Right atrium auricular region (tissue), 2 donors: ENCODE measurements around the gene HBG2. TPM values are rescaled to one million over a fixed set of nuclear protein-coding genes. Genes with fewer than 3 reads are reported as not detected.

Source experiments
- DNase-seq: peaks from one replicate; pipeline ENCODE4 v3.0.0-alpha.2; 2019; ENCODE audit warnings: low spot score
- H3K27ac ChIP-seq, 2 donors: fragments of 200-600 bp; sonication (generic); 1 replicate in 1 of 2; 2 replicates in 1 of 2; pipeline ENCODE4 v1.5.1; 2016 to 2019
- H3K27me3 ChIP-seq, 2 donors: fragments of 200-600 bp; sonication (generic); one replicate each; pipeline versions ENCODE4 v1.5.1 to v1.6.0; 2017 to 2019
- H3K36me3 ChIP-seq: fragments of 200-600 bp; sonication (generic); one replicate; pipeline ENCODE4 v1.5.1; 2016
- H3K4me1 ChIP-seq, 2 donors: fragments of 200-600 bp; sonication (generic); one replicate each; pipeline versions ENCODE4 v1.5.1 to v1.6.0; 2017 to 2019
- H3K4me3 ChIP-seq, 2 donors: fragments of 200-600 bp; sonication (generic); 1 replicate in 1 of 2; 2 replicates in 1 of 2; pipeline ENCODE4 v1.5.1; 2017 to 2019; ENCODE audit warnings: mild to moderate bottlenecking in 1 of 2, moderate library complexity in 1 of 2
- H3K9me3 ChIP-seq, 2 donors: fragments of 200-600 bp; sonication (generic); one replicate each; pipeline ENCODE4 v1.5.1; 2019
- total RNA-seq, 2 donors: library from RNA; depleted of rRNA; stranded (reverse); fragments of >200 nt; gene quantifications; one replicate each; pipeline ENCODE4 v1.1.0, GENCODE V29; 2016
- TF ChIP-seq, protein P1 (sequence below), 2 donors: fragments of 200-600 bp; sonication (generic); IDR thresholded peaks; one replicate each; pipeline ENCODE4 v1.5.1; 2019; ENCODE audit warnings: antibody characterized with exemption in 2 of 2

Gene HBG2
- total RNA-seq, 2 donors from 2014 or later, result 0.90 TPM; not detected in 1

DNA sequence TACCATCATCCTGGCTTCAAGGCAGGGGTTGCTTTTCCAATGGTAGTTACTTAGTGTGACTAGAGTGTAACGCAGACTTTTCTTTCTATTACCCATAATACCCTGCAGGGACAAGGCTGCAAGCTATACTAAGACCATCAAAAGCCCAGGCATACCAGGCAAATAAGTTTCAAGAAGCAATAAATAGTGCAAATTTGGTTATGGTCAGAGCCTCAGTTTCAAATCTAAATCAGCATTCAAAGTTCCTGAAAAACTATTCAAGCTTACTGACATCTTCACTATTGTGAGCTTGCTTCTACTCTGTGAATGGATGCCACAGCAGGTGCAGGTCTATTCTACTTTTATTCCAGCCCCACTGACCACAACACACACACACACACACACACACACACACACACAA, 25.2 kb downstream of the HBG2 start:
- no peaks in the 10 kb centered on the region for H3K9me3 ChIP-seq
- DNase-seq, result no peak

DNA sequence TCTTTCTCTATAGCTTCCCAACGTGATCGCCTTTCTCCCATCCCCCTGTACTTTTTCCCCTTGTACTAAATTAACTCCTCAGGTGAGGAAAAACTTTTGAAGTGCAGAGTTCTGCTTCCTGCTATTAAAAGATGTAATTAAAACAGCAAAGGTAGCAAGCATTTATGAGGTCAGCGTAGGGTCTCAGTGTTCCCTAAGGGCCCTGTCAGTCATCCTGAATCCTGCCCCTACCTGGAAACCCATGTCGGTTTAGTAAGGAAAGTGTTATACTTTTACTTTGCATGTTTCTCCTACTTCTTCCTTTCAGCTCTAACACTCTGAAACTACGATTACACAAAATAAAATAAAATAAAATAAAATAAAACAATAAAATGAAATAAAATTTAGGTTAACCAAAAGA, 26.5 kb downstream of the HBG2 start:
- no peak overlapping the region for H3K27ac ChIP-seq
- no peaks in the 10 kb centered on the region for H3K36me3 ChIP-seq
- DNase-seq, result no peak
- H3K4me1 ChIP-seq, result no peaks in the 10 kb centered on the region
- H3K27me3 ChIP-seq, result no peaks in the 10 kb centered on the region
- H3K4me3 ChIP-seq, result no peak overlapping the region
- TF ChIP-seq, protein P1, sequence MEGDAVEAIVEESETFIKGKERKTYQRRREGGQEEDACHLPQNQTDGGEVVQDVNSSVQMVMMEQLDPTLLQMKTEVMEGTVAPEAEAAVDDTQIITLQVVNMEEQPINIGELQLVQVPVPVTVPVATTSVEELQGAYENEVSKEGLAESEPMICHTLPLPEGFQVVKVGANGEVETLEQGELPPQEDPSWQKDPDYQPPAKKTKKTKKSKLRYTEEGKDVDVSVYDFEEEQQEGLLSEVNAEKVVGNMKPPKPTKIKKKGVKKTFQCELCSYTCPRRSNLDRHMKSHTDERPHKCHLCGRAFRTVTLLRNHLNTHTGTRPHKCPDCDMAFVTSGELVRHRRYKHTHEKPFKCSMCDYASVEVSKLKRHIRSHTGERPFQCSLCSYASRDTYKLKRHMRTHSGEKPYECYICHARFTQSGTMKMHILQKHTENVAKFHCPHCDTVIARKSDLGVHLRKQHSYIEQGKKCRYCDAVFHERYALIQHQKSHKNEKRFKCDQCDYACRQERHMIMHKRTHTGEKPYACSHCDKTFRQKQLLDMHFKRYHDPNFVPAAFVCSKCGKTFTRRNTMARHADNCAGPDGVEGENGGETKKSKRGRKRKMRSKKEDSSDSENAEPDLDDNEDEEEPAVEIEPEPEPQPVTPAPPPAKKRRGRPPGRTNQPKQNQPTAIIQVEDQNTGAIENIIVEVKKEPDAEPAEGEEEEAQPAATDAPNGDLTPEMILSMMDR (IDR thresholded peaks at IDR 0.05), result no peak
- H3K9me3 ChIP-seq, result no peaks in the 10 kb centered on the region

More for the DNA sequence above, 25.2 kb downstream of the HBG2 start:
- Histone ChIP-seq H3K27me3 (no peaks in the 10 kb centered on the region), H3K4me1 (no peaks in the 10 kb centered on the region), H3K4me3 (no peak overlapping the region), H3K36me3 (no peaks in the 10 kb centered on the region), H3K27ac (no peak overlapping the region)
- TF ChIP-seq, protein P1 (IDR thresholded peaks at IDR 0.05), result no peak

DNA sequence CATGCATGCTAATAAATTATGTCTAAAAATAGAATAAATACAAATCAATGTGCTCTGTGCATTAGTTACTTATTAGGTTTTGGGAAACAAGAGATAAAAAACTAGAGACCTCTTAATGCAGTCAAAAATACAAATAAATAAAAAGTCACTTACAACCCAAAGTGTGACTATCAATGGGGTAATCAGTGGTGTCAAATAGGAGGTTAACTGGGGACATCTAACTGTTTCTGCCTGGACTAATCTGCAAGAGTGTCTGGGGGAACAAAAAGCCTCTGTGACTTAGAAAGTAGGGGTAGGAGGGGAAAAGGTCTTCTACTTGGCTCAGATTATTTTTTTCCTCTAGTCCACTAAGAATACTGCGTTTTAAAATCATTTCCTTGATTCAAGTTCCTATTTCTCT, 26.9 kb downstream of the HBG2 start:
- Histone ChIP-seq H3K27me3 (no peaks in the 10 kb centered on the region), H3K9me3 (no peaks in the 10 kb centered on the region), H3K4me3 (no peak overlapping the region), H3K36me3 (no peaks in the 10 kb centered on the region), H3K27ac (no peak overlapping the region), H3K4me1 (no peaks in the 10 kb centered on the region)
- TF ChIP-seq, protein P1 (IDR thresholded peaks at IDR 0.05), result no peak
- DNase-seq, result no peak

DNA sequence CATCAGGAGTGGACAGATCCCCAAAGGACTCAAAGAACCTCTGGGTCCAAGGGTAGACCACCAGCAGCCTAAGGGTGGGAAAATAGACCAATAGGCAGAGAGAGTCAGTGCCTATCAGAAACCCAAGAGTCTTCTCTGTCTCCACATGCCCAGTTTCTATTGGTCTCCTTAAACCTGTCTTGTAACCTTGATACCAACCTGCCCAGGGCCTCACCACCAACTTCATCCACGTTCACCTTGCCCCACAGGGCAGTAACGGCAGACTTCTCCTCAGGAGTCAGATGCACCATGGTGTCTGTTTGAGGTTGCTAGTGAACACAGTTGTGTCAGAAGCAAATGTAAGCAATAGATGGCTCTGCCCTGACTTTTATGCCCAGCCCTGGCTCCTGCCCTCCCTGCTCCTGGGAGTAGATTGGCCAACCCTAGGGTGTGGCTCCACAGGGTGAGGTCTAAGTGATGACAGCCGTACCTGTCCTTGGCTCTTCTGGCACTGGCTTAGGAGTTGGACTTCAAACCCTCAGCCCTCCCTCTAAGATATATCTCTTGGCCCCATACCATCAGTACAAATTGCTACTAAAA, 27.8 kb downstream of the HBG2 start, which contains the start of gene HBB:
Gene HBB (minus strand): TSS at position 340 of the 579 bp plus-strand sequence. CDS start 50 bp downstream, at position 290.
- Histone ChIP-seq H3K36me3 (no peaks in the 10 kb centered on the region), H3K27ac (no peak within 1 kb of the TSS), H3K4me3 (no peak within 1 kb of the TSS), H3K27me3 (no peaks in the 10 kb centered on the region), H3K4me1 (no peaks in the 10 kb centered on the region), H3K9me3 (no peaks in the 10 kb centered on the region)
- TF ChIP-seq, protein P1 (IDR thresholded peaks at IDR 0.05), result no peak
- no peak for DNase-seq

DNA sequence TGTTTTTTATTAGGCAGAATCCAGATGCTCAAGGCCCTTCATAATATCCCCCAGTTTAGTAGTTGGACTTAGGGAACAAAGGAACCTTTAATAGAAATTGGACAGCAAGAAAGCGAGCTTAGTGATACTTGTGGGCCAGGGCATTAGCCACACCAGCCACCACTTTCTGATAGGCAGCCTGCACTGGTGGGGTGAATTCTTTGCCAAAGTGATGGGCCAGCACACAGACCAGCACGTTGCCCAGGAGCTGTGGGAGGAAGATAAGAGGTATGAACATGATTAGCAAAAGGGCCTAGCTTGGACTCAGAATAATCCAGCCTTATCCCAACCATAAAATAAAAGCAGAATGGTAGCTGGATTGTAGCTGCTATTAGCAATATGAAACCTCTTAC, 29.1 kb downstream of the HBG2 start:
- Histone ChIP-seq H3K4me1 (no peaks in the 10 kb centered on the region), H3K9me3 (no peaks in the 10 kb centered on the region), H3K27ac (no peak overlapping the region), H3K27me3 (no peaks in the 10 kb centered on the region), H3K4me3 (no peak overlapping the region), H3K36me3 (no peaks in the 10 kb centered on the region)
- TF ChIP-seq, protein P1 (IDR thresholded peaks at IDR 0.05), result no peak
- no peak for DNase-seq
